ENCODE data around the gene GRK5.

The GRK5 gene

DNA sequence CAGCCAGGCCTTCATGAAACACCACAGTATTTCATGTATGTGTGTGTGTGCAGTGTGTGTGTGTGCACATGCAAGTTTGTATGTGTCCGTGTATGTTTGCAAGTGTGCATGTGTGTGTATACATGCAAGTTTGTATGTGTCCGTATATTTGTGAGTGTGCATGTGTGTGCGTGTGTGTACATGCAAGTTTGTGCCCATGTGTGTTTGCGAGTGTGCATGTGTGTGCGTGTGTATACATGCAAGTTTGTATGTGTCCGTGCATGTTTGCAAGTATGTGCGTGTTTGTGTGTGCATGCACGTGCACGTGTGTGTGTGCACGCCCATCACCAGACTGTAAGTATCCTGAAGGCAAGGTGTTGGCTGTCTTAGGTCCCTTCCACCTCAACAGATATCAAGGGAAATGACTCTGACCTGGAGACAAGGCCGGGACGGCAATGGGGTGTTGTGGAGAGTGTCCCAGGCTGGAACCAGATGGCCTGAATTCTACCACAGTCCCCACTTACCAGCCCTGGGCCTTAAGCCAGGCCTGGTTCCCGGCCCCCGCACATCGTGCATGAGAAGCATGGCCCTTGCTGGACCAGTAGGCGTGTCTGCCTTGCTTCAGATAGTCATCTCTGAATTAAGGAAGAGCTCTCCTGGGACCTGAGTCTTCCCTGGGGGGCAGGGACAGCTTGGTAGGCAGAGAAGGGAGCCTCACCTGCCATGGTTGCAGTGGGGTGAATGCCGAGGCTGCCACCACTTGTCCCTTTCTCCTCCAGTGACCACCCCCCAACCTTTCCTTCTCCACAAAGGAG is 140.0 kb downstream of the GRK5 start:
- TF ChIP-seq, protein P1, sequence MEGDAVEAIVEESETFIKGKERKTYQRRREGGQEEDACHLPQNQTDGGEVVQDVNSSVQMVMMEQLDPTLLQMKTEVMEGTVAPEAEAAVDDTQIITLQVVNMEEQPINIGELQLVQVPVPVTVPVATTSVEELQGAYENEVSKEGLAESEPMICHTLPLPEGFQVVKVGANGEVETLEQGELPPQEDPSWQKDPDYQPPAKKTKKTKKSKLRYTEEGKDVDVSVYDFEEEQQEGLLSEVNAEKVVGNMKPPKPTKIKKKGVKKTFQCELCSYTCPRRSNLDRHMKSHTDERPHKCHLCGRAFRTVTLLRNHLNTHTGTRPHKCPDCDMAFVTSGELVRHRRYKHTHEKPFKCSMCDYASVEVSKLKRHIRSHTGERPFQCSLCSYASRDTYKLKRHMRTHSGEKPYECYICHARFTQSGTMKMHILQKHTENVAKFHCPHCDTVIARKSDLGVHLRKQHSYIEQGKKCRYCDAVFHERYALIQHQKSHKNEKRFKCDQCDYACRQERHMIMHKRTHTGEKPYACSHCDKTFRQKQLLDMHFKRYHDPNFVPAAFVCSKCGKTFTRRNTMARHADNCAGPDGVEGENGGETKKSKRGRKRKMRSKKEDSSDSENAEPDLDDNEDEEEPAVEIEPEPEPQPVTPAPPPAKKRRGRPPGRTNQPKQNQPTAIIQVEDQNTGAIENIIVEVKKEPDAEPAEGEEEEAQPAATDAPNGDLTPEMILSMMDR (IDR thresholded peaks at IDR 0.05) = no peak
- H3K36me3 ChIP-seq = no peaks in the 10 kb centered on the region
- H3K9me3 ChIP-seq = no peaks in the 10 kb centered on the region
- H3K4me1 ChIP-seq (ENCODE audit: control insufficient read depth in 1 of 2, insufficient read depth in 1 of 2, low read depth in 1 of 2, low read length in 1 of 2) = peaks cover 4 to 14% of the 10 kb centered on the region in 2 experiments
- H3K27me3 ChIP-seq = no peaks in the 10 kb centered on the region
- H3K4me3 ChIP-seq (ENCODE audit: low read depth in 1 of 2, low read length in 1 of 2) = no peak overlapping the region
- no peak overlapping the region for H3K27ac ChIP-seq

DNA sequence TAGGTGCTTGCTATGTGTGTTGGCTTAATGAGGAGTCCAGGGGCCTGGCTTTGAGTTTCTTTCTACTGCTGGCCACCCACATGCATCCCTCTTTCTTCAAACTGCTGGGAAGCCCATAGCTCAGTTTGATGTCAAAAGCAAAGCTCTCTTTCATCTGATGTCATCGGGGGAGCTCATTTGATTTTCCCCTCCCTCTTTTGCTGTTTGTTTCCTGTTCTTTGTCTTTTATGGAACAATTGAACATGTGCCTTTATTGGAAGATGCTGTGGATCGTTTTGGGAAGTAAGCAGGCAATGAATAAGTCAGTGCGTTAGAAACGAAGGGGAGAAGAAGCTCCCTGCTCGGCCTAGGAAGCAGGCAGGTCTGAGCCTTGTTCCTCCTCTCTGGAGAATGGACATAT is 140.7 kb downstream of the GRK5 start:
- H3K4me3 ChIP-seq (ENCODE audit: low read depth in 1 of 2, low read length in 1 of 2) = no peak overlapping the region
- no peak overlapping the region for H3K27ac ChIP-seq
- peaks cover 4 to 14% of the 10 kb centered on the region in 2 experiments for H3K4me1 ChIP-seq (ENCODE audit: control insufficient read depth in 1 of 2, insufficient read depth in 1 of 2, low read depth in 1 of 2, low read length in 1 of 2)
- H3K27me3 ChIP-seq = no peaks in the 10 kb centered on the region
- TF ChIP-seq, protein P1 (IDR thresholded peaks at IDR 0.05) = no peak
- no peaks in the 10 kb centered on the region for H3K9me3 ChIP-seq
- no peaks in the 10 kb centered on the region for H3K36me3 ChIP-seq

DNA sequence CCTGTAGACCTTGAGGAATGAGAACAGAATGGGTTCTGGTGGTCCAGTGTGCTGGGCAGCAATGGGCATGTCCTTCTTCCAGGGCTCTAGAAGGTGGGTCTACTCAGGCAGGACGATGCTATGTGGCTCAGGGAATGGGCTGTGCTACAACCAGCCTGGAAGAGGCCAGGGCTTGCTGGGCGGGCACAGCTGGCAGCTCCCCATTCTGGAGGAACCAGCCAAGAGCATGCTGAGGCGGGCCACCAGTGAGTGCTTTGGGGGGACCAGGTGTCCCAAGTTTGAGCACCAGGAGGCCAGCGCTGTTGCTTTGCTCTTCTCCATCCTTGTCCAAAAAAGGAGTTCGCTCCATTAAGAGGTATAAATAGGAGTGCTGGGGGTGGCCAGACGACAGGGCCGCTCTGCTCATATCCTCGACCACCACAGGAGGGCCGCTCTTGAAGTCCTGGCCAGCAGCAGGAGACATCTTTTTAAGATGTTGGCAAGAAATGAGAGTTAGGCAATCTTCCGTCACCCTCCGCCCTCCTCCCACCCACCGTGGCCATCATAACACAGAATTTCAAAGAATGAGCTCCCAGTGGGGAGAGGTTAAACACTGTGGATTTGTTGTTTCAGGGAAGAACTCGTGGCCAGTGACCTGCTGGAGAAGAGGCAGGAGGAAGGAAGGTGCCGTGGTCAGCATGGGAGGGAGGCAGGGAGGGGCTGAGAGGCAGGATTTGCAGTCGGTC is 141.3 kb downstream of the GRK5 start:
- no peaks in the 10 kb centered on the region for H3K27me3 ChIP-seq
- H3K27ac ChIP-seq = no peak overlapping the region
- H3K9me3 ChIP-seq = no peaks in the 10 kb centered on the region
- H3K4me3 ChIP-seq (ENCODE audit: low read depth in 1 of 2, low read length in 1 of 2) = no peak overlapping the region
- TF ChIP-seq, protein P1 (IDR thresholded peaks at IDR 0.05) = no peak
- no peaks in the 10 kb centered on the region for H3K36me3 ChIP-seq
- H3K4me1 ChIP-seq (ENCODE audit: control insufficient read depth in 1 of 2, insufficient read depth in 1 of 2, low read depth in 1 of 2, low read length in 1 of 2) = peaks cover 4 to 14% of the 10 kb centered on the region in 2 experiments

DNA sequence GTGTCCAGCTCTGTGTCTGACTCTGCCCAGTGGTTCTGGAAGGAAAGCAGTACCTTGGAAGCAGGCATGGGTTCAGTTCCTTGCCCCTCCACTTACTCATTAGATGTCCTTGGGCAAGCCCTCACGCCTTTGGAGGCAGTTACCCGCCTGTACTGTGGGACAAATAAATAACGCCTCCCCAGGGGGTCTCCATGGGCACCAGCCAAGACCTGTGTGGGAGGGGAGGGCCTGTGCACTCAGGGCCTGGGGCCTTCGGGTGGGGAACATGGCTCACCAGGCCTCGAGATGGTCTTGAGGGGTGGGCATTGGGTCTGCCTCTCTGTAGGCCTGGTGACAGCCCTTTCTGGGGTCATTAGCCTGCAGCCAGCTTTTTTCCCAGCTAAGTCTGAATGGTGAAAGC is 142.0 kb downstream of the GRK5 start:
- Histone ChIP-seq H3K36me3 (no peaks in the 10 kb centered on the region), H3K27ac (no peak overlapping the region), H3K4me1 (ENCODE audit: control insufficient read depth in 1 of 2, insufficient read depth in 1 of 2, low read depth in 1 of 2, low read length in 1 of 2) (peaks cover 4 to 13% of the 10 kb centered on the region in 2 experiments), H3K4me3 (ENCODE audit: low read depth in 1 of 2, low read length in 1 of 2) (no peak overlapping the region), H3K9me3 (no peaks in the 10 kb centered on the region), H3K27me3 (no peaks in the 10 kb centered on the region)
- TF ChIP-seq, protein P1 (IDR thresholded peaks at IDR 0.05) = no peak

DNA sequence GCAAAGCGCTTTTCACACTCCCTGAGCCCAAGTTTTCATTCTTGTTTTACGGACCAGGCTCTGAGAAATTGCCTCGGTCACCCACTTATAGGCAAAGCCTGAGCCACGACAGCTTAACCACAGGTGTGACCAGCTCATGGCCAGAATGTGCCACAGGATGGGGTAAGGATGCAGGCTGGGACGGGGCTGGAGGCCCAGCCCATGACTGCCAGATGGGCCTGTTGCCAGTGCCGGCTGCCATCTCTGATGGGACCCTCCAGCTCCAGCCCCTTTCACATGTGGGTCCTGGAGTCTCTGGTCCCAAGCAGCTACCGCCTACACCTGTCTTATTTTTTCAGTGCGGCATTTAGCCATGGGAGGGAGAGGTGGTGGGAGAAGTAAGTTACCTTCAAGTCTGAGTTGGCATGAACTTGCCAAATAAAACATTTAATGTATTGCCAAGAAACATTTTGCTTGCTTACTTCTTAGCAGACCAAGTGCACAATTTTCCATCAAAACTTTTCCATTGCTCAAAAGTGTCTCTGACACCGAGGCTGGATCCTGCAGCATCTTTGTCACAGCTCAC is 142.6 kb downstream of the GRK5 start:
- Histone ChIP-seq H3K27ac (no peak overlapping the region), H3K4me1 (ENCODE audit: control insufficient read depth in 1 of 2, insufficient read depth in 1 of 2, low read depth in 1 of 2, low read length in 1 of 2) (peaks cover 4 to 11% of the 10 kb centered on the region in 2 experiments), H3K27me3 (no peaks in the 10 kb centered on the region), H3K9me3 (no peaks in the 10 kb centered on the region), H3K36me3 (no peaks in the 10 kb centered on the region), H3K4me3 (ENCODE audit: low read depth in 1 of 2, low read length in 1 of 2) (no peak overlapping the region)
- TF ChIP-seq, protein P1 (IDR thresholded peaks at IDR 0.05) = no peak

All from neutrophil (primary cell).